SK-N-SH treated with all-trans-retinoic acid at 6 μM for 48 hours (cell line): Measurements from ENCODE around the gene PHETA2.
"Not testable (repeated sequence)": the region's sequence is repeated elsewhere in the genome, so short reads cannot be mapped to it uniquely, and the experiment has no call there.

Experiments used
- ATAC-seq: fragments of 200-7000 bp; cut with Tn5 transposase; 3 replicates; pipeline ENCODE4 v1.9.1; 2020; ENCODE audit warnings: mild to moderate bottlenecking, moderate library complexity
- ARNTL ChIP-seq: fragments of 450-650 bp; formaldehyde crosslinking; IDR thresholded peaks from 2 replicates; pipeline ENCODE4 v1.5.0; 2020; ENCODE audit warnings: low read depth, mild to moderate bottlenecking, moderate library complexity, borderline replicate concordance
- BACH2 ChIP-seq: fragments of 250-450 bp; sonication (Bioruptor Pico); IDR thresholded peaks from 2 replicates; pipeline ENCODE4 v1.9.0; 2021; ENCODE audit warnings: mild to moderate bottlenecking, borderline replicate concordance
- CSDC2 ChIP-seq: fragments of 250-450 bp; sonication (Bioruptor Pico); IDR thresholded peaks from 2 replicates; pipeline ENCODE4 v1.5.0; 2020; ENCODE audit warnings: mild to moderate bottlenecking, moderate library complexity
- CSRNP3 ChIP-seq: fragments of 250-450 bp; sonication (Bioruptor Pico); IDR thresholded peaks from 2 replicates; pipeline ENCODE4 v1.5.1; 2021; ENCODE audit warnings: mild to moderate bottlenecking, moderate library complexity
- ESRRG ChIP-seq: fragments of 250-450 bp; sonication (Bioruptor Pico); IDR thresholded peaks from 2 replicates; pipeline ENCODE4 v1.6.1; 2021; ENCODE audit warnings: mild to moderate bottlenecking
- ISL1 ChIP-seq: fragments of 250-450 bp; sonication (Bioruptor Pico); IDR thresholded peaks from 2 replicates; pipeline ENCODE4 v2.1.2; 2022; ENCODE audit warnings: mild to moderate bottlenecking, moderate library complexity
- OSR1 ChIP-seq: fragments of 250-450 bp; sonication (Bioruptor Pico); IDR thresholded peaks from 2 replicates; pipeline ENCODE4 v1.8.0; 2022; ENCODE audit warnings: moderate library complexity, mild to moderate bottlenecking, inconsistent platforms
- PPARA ChIP-seq: fragments of 250-450 bp; sonication (Bioruptor Pico); IDR thresholded peaks from 2 replicates; pipeline ENCODE4 v1.5.0; 2020; ENCODE audit warnings: mild to moderate bottlenecking, borderline replicate concordance
- RARB ChIP-seq: fragments of 250-450 bp; sonication (Bioruptor Pico); IDR thresholded peaks from 2 replicates; pipeline ENCODE4 v1.8.0; 2021; ENCODE audit warnings: mild to moderate bottlenecking, moderate library complexity
- TCF4 ChIP-seq: fragments of 250-450 bp; sonication (Bioruptor Pico); IDR thresholded peaks from 2 replicates; pipeline ENCODE4 v1.8.0; 2021; ENCODE audit warnings: mild to moderate bottlenecking, moderate library complexity, borderline replicate concordance
- TOX ChIP-seq: fragments of 250-450 bp; sonication (Bioruptor Pico); IDR thresholded peaks from 2 replicates; pipeline ENCODE4 v1.8.0; 2021; ENCODE audit warnings: mild to moderate bottlenecking, moderate library complexity, borderline replicate concordance
- ZC3H10 ChIP-seq: fragments of 250-450 bp; sonication (Bioruptor Pico); IDR thresholded peaks from 2 replicates; pipeline ENCODE4 v1.5.1; 2021; ENCODE audit warnings: mild to moderate bottlenecking, moderate library complexity
- ZFP3 ChIP-seq: fragments of 250-450 bp; sonication (Bioruptor Pico); IDR thresholded peaks from 2 replicates; pipeline ENCODE4 v1.5.0; 2020; ENCODE audit warnings: mild to moderate bottlenecking, moderate library complexity
- ZFP30 ChIP-seq: fragments of 450-650 bp; formaldehyde crosslinking; IDR thresholded peaks from 2 replicates; pipeline ENCODE4 v1.5.0; 2022; ENCODE audit warnings: mild to moderate bottlenecking, moderate library complexity
- ZNF565 ChIP-seq: fragments of 450-650 bp; formaldehyde crosslinking; conservative IDR thresholded peaks from 2 replicates; pipeline ENCODE4 v1.5.0; 2020; ENCODE audit warnings: low read depth, mild to moderate bottlenecking, moderate library complexity
- ZNF70 ChIP-seq: fragments of 450-650 bp; formaldehyde crosslinking; IDR thresholded peaks from 2 replicates; pipeline ENCODE4 v1.5.0; 2020; ENCODE audit warnings: mild to moderate bottlenecking, moderate library complexity
- ZNF8 ChIP-seq: fragments of 450-650 bp; formaldehyde crosslinking; IDR thresholded peaks from 2 replicates; pipeline ENCODE4 v1.5.0; 2020; ENCODE audit warnings: mild to moderate bottlenecking, moderate library complexity
- TF ChIP-seq, protein P1 (sequence below): fragments of 250-450 bp; sonication (Bioruptor Pico); IDR thresholded peaks from 2 replicates; pipeline ENCODE4 v1.5.1; 2020; ENCODE audit warnings: low read depth, mild to moderate bottlenecking, moderate library complexity
- TF ChIP-seq, protein P2 (sequence below): fragments of 250-450 bp; sonication (Bioruptor Pico); IDR thresholded peaks from 2 replicates; pipeline ENCODE4 v1.8.0; 2021; ENCODE audit warnings: low read depth, mild to moderate bottlenecking, moderate library complexity, borderline replicate concordance

The PHETA2 gene

DNA sequence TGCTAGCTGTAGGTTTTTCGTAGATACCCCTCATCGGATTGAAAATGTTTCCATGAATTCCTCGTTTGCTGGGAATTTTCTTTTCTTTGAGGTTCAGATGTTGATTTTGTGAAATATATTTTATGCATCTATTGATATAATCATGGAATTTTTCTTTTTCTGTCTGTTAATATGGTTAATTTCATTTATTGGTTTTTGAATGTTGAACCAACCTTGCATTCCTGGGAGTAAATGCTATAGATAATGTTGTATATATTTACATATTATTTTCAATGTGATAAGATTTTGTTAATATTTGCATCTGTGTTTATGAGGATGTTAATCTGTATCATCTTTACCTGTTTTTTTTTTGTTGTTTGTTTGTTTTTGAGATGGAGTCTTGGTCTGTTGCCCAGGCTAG lies 27.2 kb downstream of the PHETA2 start (continued):
- TF ChIP-seq, protein P1, sequence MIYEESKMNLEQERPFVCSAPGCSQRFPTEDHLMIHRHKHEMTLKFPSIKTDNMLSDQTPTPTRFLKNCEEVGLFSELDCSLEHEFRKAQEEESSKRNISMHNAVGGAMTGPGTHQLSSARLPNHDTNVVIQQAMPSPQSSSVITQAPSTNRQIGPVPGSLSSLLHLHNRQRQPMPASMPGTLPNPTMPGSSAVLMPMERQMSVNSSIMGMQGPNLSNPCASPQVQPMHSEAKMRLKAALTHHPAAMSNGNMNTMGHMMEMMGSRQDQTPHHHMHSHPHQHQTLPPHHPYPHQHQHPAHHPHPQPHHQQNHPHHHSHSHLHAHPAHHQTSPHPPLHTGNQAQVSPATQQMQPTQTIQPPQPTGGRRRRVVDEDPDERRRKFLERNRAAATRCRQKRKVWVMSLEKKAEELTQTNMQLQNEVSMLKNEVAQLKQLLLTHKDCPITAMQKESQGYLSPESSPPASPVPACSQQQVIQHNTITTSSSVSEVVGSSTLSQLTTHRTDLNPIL, result no peak

DNA sequence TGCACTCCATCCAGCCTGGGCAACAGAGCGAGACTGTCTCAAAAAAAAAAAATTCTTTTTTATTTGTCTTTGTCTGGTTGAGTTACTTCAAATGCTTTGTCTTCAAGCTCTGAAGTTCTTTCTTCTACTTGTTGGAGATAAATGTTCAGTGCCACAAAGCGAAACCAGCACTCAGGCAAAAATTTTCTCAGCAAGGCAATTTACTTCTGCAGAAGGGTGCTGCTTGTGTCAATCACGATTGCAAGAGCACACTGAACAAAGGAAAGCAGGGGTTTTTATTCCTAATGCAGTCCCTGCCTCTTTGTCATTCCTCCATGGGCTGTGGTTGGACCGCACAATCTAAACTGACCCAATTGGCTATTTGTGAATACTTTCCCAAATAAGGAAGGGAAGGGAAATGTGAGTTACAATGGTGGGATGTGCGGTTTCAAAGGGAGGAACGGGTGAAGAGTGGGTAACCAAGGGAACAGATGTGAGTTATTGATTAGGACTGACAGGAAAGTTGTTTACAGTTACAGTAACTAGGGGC lies 30.3 kb downstream of the PHETA2 start:
- not testable (repeated sequence) for ATAC-seq

DNA sequence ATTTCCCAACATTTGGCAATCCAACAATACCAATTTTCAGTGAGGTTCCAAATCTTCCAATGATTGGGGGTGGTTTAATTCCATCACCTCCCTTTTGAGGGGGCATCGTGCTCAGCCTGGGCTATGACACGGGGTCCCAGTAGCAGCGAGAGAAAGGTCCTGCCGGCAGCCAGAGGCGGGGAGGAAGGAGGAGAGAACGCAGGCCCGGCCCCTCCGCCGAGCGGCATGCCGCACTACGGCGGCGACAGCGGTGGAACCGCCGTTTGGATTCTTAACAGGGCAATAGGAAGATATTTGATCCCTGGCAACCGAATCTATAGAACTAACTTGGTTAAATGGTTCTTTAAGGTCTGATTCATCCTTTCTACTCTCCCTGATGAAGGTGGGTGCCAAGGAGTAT lies 34.8 kb downstream of the PHETA2 start:
- ATAC-seq, result no peak
- no peak for TF ChIP-seq ZNF8 (CRISPR knock-in tag)
- TF ChIP-seq, protein P1, result no peak
- TF ChIP-seq BACH2 (CRISPR knock-in tag), result no peak
- no peak for TF ChIP-seq TCF4
- no peak for TF ChIP-seq CSRNP3 (CRISPR knock-in tag)
- TF ChIP-seq ARNTL, result no peak
- TF ChIP-seq PPARA (CRISPR knock-in tag), result no peak
- TF ChIP-seq ZFP30, result no peak
- no peak for TF ChIP-seq RARB (CRISPR knock-in tag)
- no peak for TF ChIP-seq CSDC2
- TF ChIP-seq ESRRG (CRISPR knock-in tag), result no peak

DNA sequence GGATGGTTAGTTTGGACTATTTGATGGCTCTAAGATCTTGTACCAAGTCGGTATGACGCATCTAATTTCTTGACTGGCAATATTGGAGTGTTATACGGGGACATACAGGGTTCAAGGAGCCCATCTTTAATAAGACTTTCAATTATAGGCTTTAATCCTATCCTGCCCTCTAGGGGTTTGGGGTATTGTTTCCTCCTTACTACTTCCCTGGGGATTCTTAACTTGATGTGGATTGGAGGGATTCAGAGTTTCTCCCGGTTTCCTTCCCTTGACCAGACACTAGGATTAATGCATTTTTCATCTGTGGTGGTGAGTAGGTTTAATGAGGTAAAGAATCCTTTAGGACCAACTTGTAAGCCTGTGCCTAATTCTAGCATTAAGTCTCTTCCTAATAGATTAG lies 37.8 kb downstream of the PHETA2 start:
- TF ChIP-seq ISL1 (CRISPR knock-in tag), result no peak
- TF ChIP-seq ARNTL, result no peak
- TF ChIP-seq ZNF565 (CRISPR knock-in tag), result no peak
- no peak for TF ChIP-seq BACH2 (CRISPR knock-in tag)
- TF ChIP-seq ZFP30, result no peak
- TF ChIP-seq TCF4, result no peak
- TF ChIP-seq PPARA (CRISPR knock-in tag), result no peak
- no peak for TF ChIP-seq OSR1 (CRISPR knock-in tag)
- TF ChIP-seq CSDC2, result no peak
- TF ChIP-seq ZFP3 (CRISPR knock-in tag), result no peak
- TF ChIP-seq ZC3H10 (CRISPR knock-in tag), result no peak
- TF ChIP-seq ESRRG (CRISPR knock-in tag), result no peak
- no peak for TF ChIP-seq TOX
- no peak for TF ChIP-seq ZNF70 (CRISPR knock-in tag)
- ATAC-seq, result no peak

DNA sequence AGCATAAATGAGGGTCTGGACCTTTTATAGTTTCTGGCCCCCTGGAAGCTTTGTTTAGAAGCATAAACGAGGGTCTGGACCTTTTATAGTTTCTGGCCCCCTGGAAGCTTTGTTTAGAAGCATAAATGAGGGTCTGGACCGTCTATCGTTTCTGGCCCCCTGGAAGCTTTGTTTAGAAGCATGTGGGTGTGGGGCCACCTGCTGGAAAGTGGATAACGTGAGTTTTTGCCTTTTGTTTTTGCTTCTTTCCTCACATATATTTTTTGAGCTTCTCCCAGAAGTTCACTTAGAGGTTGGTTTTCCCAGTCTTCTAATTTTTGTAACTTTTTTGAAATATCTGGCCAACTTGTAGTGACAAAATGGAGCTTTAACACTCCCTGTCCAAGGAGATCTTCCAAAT lies 38.7 kb downstream of the PHETA2 start:
- ATAC-seq, result not testable (repeated sequence)

- no peak for ATAC-seq
- TF ChIP-seq, protein P2, sequence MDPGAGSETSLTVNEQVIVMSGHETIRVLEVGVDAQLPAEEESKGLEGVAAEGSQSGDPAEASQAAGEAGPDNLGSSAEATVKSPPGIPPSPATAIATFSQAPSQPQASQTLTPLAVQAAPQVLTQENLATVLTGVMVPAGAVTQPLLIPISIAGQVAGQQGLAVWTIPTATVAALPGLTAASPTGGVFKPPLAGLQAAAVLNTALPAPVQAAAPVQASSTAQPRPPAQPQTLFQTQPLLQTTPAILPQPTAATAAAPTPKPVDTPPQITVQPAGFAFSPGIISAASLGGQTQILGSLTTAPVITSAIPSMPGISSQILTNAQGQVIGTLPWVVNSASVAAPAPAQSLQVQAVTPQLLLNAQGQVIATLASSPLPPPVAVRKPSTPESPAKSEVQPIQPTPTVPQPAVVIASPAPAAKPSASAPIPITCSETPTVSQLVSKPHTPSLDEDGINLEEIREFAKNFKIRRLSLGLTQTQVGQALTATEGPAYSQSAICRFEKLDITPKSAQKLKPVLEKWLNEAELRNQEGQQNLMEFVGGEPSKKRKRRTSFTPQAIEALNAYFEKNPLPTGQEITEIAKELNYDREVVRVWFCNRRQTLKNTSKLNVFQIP (CRISPR knock-in tag), result no peak
- no peak for TF ChIP-seq ZC3H10 (CRISPR knock-in tag)
- TF ChIP-seq ZFP30, result no peak
- TF ChIP-seq ZNF8 (CRISPR knock-in tag), result no peak
- no peak for TF ChIP-seq BACH2 (CRISPR knock-in tag)
- TF ChIP-seq ZNF565 (CRISPR knock-in tag), result no peak
- TF ChIP-seq, protein P1, result no peak
- no peak for TF ChIP-seq RARB (CRISPR knock-in tag)
Observed at GRCh38 chr22:42114721-42115120, 40.7 kb downstream of the PHETA2 start.

- not testable (repeated sequence) for ATAC-seq
Observed at GRCh38 chr22:42115420-42115830, 41.4 kb downstream of the PHETA2 start.
